IPS-18c (cell line): Measurements from ENCODE around the gene FCGR3B.
"Not testable (repeated sequence)": the region's sequence is repeated elsewhere in the genome, so short reads cannot be mapped to it uniquely, and the experiment has no call there.

Experiments
- H3K4me3 ChIP-seq: 2 replicates; pipeline ENCODE4 v1.7.0; 2013; ENCODE audit warnings: low read depth, mild to moderate bottlenecking, low read length, moderate library complexity; ENCODE audit not compliant: insufficient read depth
- H3K9me3 ChIP-seq: one replicate; pipeline ENCODE4 v1.6.1; 2013; ENCODE audit warnings: mild to moderate bottlenecking, low read length, moderate library complexity; ENCODE audit not compliant: control insufficient read depth, insufficient read depth

FCGR3B gene

GRCh38 chr1:161582882-161583281 is 48.1 kb downstream of the FCGR3B start:
- not testable (repeated sequence) for H3K9me3 ChIP-seq, H3K4me3 ChIP-seq

- H3K9me3 ChIP-seq, H3K4me3 ChIP-seq: not testable (repeated sequence)
Observed at GRCh38 chr1:161580879-161581537, 50.0 kb downstream of the FCGR3B start.

GRCh38 chr1:161579856-161580507 is 51.0 kb downstream of the FCGR3B start:
- not testable (repeated sequence) for H3K9me3 ChIP-seq, H3K4me3 ChIP-seq

- H3K4me3 ChIP-seq, H3K9me3 ChIP-seq: not testable (repeated sequence)
Observed at GRCh38 chr1:161576676-161577075, 54.3 kb downstream of the FCGR3B start.
